NCI-H345 (cell line): ENCODE results near the gene NLRP12.
"Not testable (repeated sequence)": the region's sequence is repeated elsewhere in the genome, so short reads cannot be mapped to it uniquely, and the experiment has no call there.

Source experiments
- DNase-seq: peaks from one replicate; lab custom pipeline; 2025; lab: John Stamatoyannopoulos, UW

The NLRP12 gene

GRCh38 chr19:53828531-53828930, 4.4 kb upstream of the NLRP12 start:
- DNase-seq: no peak

- DNase-seq: no peak
Measured at GRCh38 chr19:53826876-53827275, 2.8 kb upstream of the NLRP12 start.

GRCh38 chr19:53823380-53824120, 564 bp downstream of the NLRP12 start:
- no peak for DNase-seq

GRCh38 chr19:53819861-53820260, 4.3 kb downstream of the NLRP12 start:
- DNase-seq: no peak

GRCh38 chr19:53818756-53819155, 5.4 kb downstream of the NLRP12 start:
- DNase-seq: no peak

GRCh38 chr19:53813996-53814395, 10.1 kb downstream of the NLRP12 start:
- DNase-seq: no peak

GRCh38 chr19:53812335-53812734, 11.8 kb downstream of the NLRP12 start:
- no peak for DNase-seq

- DNase-seq: no peak
Measured at GRCh38 chr19:53810891-53811290, 13.2 kb downstream of the NLRP12 start.

- no peak for DNase-seq
Measured at GRCh38 chr19:53810187-53810546, 13.9 kb downstream of the NLRP12 start.

GRCh38 chr19:53809518-53810186, 14.5 kb downstream of the NLRP12 start:
- DNase-seq: no peak

GRCh38 chr19:53808710-53809125, 15.4 kb downstream of the NLRP12 start:
- DNase-seq: no peak

- no peak for DNase-seq
Measured at GRCh38 chr19:53801257-53801656, 22.9 kb downstream of the NLRP12 start.

- DNase-seq: no peak
Measured at GRCh38 chr19:53795019-53795418, 29.1 kb downstream of the NLRP12 start.

GRCh38 chr19:53792721-53793433, 31.2 kb downstream of the NLRP12 start:
- peak; percentile 12 for DNase-seq

GRCh38 chr19:53789708-53790678, 34.1 kb downstream of the NLRP12 start:
- DNase-seq: no peak

- no peak for DNase-seq
Measured at GRCh38 chr19:53787266-53787665, 36.8 kb downstream of the NLRP12 start.

GRCh38 chr19:53786744-53787143, 37.4 kb downstream of the NLRP12 start:
- DNase-seq: no peak

- no peak for DNase-seq
Measured at GRCh38 chr19:53785196-53785889, 38.8 kb downstream of the NLRP12 start.

- no peak for DNase-seq
Measured at GRCh38 chr19:53782698-53783097, 41.4 kb downstream of the NLRP12 start.

GRCh38 chr19:53781332-53781731, 42.8 kb downstream of the NLRP12 start:
- DNase-seq: not testable (repeated sequence)

GRCh38 chr19:53780506-53780905, 43.6 kb downstream of the NLRP12 start:
- no peak for DNase-seq
